Breast epithelium (tissue), 4 donors: ENCODE measurements around the gene FARSB. TPM values are rescaled to one million over a fixed set of nuclear protein-coding genes. Genes with fewer than 3 reads are reported as not detected.

Experiments
- DNase-seq, 2 donors: peaks; one replicate each; pipeline ENCODE4 v3.0.0-alpha.2; 2019; ENCODE audit warnings: low spot score in 2 of 2
- H3K27ac ChIP-seq, 2 donors: fragments of 200-600 bp; sonication (generic) in 1 of 2; one replicate each; pipeline ENCODE4 v1.5.1; 2016 to 2019; ENCODE audit warnings: mild to moderate bottlenecking in 1 of 2
- H3K27me3 ChIP-seq, 2 donors: fragments of 200-600 bp; sonication (generic) in 1 of 2; one replicate each; pipeline versions ENCODE4 v1.5.1 to v1.6.0; 2017 to 2019; ENCODE audit warnings: control low read depth in 1 of 2, mild to moderate bottlenecking in 1 of 2
- H3K36me3 ChIP-seq: fragments of 200-600 bp; one replicate; pipeline ENCODE4 v1.5.1; 2019
- H3K4me1 ChIP-seq, 2 donors: fragments of 200-600 bp; sonication (generic); one replicate each; pipeline ENCODE4 v1.5.1; 2016 to 2019; ENCODE audit warnings: control low read depth in 1 of 2
- H3K4me3 ChIP-seq, 3 donors: fragments of 200-600 bp; sonication (generic); 1 replicate in 2 of 3; 2 replicates in 1 of 3; pipeline ENCODE4 v1.5.1; 2016 to 2019; ENCODE audit warnings: mild to moderate bottlenecking in 3 of 3, moderate library complexity in 2 of 3
- H3K9me3 ChIP-seq, 2 donors: fragments of 200-600 bp; sonication (generic) in 1 of 2; one replicate each; pipeline ENCODE4 v1.5.1; 2016 to 2019; ENCODE audit warnings: control low read depth in 1 of 2
- POLR2A ChIP-seq: fragments of 450-650 bp; IDR thresholded peaks from one replicate; pipeline ENCODE4 v1.6.1; 2016; ENCODE audit warnings: antibody characterized with exemption, mild to moderate bottlenecking, moderate library complexity
- POLR2AphosphoS5 ChIP-seq, 3 donors: sonication (generic); formaldehyde crosslinking; IDR thresholded peaks; one replicate each; pipeline ENCODE4 v1.6.1; 2017; ENCODE audit warnings: antibody characterized with exemption in 3 of 3
- intact Hi-C: fragments of 100-400 bp; cut with DNase I; formaldehyde crosslinking; loops from one replicate; pipeline ENCODE4 v1.15.1; 2023; ENCODE audit warnings: low total_unique reads
- total RNA-seq, 3 donors: library from RNA; depleted of rRNA; stranded (reverse); fragments of >200 nt; gene quantifications; one replicate each; pipeline ENCODE4 v1.1.0, GENCODE V29; 2016
- TF ChIP-seq, protein P1 (sequence below), 3 donors: fragments of 450-650 bp; IDR thresholded peaks; one replicate each; pipeline ENCODE4 v1.5.1; 2016 to 2017; ENCODE audit warnings: antibody characterized with exemption in 3 of 3, mild to moderate bottlenecking in 3 of 3, moderate library complexity in 3 of 3

The FARSB gene
- total RNA-seq, 3 donors from 2014 or later, result 11.8 to 19.0 (median 18.7) TPM

DNA sequence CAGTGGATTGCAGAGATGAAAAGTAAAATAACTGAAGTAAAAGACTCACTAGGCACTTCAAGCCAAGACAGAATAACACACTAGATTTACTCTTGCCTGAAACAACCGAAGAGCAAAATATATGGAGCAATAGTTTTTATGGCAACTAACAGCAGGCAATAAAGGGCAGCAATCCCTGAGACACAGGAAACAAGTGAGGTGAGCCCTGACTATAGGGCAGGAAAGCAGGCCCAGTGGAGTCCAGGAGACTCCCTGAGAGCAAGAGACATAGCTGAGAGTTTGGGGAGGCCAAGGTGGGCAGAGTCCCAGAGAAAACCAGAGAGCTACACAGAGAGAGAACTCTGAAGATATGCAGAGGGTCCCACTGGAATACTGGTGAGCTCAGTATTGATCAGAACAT is 18.8 kb downstream of the FARSB start:
- no peaks in the 10 kb centered on the region for H3K27me3 ChIP-seq
- H3K4me3 ChIP-seq, result no peak overlapping the region
- no peaks in the 10 kb centered on the region for H3K4me1 ChIP-seq
- peaks cover 7% of the 10 kb centered on the region for H3K36me3 ChIP-seq
- intact Hi-C loops, result no loop called here
- DNase-seq, result no peak
- TF ChIP-seq POLR2AphosphoS5 (IDR thresholded peaks at IDR 0.05) (no peak), POLR2A (no peak)
- TF ChIP-seq, protein P1, sequence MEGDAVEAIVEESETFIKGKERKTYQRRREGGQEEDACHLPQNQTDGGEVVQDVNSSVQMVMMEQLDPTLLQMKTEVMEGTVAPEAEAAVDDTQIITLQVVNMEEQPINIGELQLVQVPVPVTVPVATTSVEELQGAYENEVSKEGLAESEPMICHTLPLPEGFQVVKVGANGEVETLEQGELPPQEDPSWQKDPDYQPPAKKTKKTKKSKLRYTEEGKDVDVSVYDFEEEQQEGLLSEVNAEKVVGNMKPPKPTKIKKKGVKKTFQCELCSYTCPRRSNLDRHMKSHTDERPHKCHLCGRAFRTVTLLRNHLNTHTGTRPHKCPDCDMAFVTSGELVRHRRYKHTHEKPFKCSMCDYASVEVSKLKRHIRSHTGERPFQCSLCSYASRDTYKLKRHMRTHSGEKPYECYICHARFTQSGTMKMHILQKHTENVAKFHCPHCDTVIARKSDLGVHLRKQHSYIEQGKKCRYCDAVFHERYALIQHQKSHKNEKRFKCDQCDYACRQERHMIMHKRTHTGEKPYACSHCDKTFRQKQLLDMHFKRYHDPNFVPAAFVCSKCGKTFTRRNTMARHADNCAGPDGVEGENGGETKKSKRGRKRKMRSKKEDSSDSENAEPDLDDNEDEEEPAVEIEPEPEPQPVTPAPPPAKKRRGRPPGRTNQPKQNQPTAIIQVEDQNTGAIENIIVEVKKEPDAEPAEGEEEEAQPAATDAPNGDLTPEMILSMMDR (IDR thresholded peaks at IDR 0.05), result no peak
- H3K9me3 ChIP-seq, result no peaks in the 10 kb centered on the region
- H3K27ac ChIP-seq, result no peak overlapping the region

DNA sequence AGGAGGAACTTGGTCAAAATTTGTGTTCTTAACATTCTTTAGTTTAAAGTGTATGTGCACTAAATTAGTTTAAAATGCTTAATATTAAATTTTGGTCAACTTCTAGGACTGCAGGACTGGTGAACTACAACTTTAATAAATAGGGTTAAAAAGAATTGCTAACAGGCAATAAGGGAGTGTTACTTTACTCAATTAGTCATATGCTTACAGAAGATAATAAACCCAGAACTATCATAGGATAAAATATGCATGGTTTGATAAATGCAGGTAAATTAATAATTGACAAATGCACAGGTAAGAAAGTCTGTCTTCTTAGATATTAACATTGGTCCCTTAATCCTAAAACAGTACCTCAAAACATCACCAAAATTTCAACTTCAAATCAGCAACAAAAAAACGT is 20.6 kb downstream of the FARSB start:
- Histone ChIP-seq H3K9me3 (no peaks in the 10 kb centered on the region), H3K27ac (no peak overlapping the region), H3K4me1 (no peaks in the 10 kb centered on the region), H3K36me3 (peaks cover 7% of the 10 kb centered on the region), H3K27me3 (no peaks in the 10 kb centered on the region), H3K4me3 (no peak overlapping the region)
- no peak for DNase-seq
- no peak for TF ChIP-seq POLR2A
- TF ChIP-seq, protein P1 (IDR thresholded peaks at IDR 0.05), result no peak
- no peak for TF ChIP-seq POLR2AphosphoS5 (IDR thresholded peaks at IDR 0.05)
- intact Hi-C loops, result no loop called here

DNA sequence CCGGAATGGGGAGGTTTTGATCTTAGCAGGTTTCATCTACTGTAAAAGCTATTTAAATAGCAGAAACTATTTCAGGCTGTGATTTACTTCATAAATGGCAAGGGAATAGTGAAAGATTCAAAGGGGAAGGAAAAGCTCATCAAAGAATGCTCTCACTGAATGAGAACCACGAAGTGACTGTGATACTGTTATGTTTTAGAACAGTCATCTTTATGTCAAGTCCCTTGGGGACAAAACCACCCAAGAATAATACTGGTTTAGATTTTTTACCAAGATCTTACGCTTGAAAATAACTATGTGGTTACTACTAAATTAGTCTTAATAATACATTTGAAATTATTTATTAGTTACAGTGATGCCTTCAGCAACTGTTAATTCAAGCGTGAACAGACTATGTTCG is 28.1 kb downstream of the FARSB start:
- H3K27ac ChIP-seq, result no peak overlapping the region
- H3K9me3 ChIP-seq, result no peaks in the 10 kb centered on the region
- TF ChIP-seq POLR2AphosphoS5 (IDR thresholded peaks at IDR 0.05), result no peak
- no peak for TF ChIP-seq POLR2A
- TF ChIP-seq, protein P1 (IDR thresholded peaks at IDR 0.05), result no peak
- no peak for DNase-seq
- H3K36me3 ChIP-seq, result peaks cover 10% of the 10 kb centered on the region
- H3K4me1 ChIP-seq, result no peaks in the 10 kb centered on the region
- H3K27me3 ChIP-seq, result no peaks in the 10 kb centered on the region
- intact Hi-C loops, result no loop called here
- H3K4me3 ChIP-seq, result no peak overlapping the region

DNA sequence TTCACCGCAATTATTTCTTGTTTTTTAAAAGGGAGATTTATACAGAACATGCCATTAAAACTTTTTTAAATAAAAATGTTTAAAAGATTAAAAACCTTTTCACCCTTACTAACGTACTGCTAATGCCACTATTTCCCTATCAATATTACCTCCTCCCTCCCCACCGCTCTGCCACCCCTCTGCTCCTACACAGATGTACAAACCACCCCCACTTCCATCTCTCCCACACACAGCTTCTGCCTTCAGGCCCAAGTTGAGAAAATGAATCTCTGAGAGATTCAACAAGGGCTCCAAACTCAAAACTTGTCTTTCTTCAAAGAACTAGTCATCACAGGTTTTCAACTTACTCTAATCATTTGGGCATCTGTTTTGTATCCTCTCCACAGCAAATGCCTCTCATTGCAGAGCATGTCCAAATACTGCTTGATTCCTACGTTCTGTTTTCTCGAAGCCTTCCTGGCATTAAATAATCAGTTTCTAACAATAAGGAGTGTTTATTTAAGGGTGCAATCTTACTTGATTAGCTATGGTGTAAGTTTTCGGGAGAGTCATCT is 32.1 kb downstream of the FARSB start:
- no peak for TF ChIP-seq POLR2AphosphoS5 (IDR thresholded peaks at IDR 0.05)
- no peak for TF ChIP-seq POLR2A
- TF ChIP-seq, protein P1 (IDR thresholded peaks at IDR 0.05), result no peak
- Histone ChIP-seq H3K27ac (no peak overlapping the region), H3K36me3 (peaks cover 10% of the 10 kb centered on the region), H3K4me3 (no peak overlapping the region), H3K4me1 (no peaks in the 10 kb centered on the region), H3K27me3 (no peaks in the 10 kb centered on the region), H3K9me3 (no peaks in the 10 kb centered on the region)
- intact Hi-C loops, result no loop called here
- no peak for DNase-seq

DNA sequence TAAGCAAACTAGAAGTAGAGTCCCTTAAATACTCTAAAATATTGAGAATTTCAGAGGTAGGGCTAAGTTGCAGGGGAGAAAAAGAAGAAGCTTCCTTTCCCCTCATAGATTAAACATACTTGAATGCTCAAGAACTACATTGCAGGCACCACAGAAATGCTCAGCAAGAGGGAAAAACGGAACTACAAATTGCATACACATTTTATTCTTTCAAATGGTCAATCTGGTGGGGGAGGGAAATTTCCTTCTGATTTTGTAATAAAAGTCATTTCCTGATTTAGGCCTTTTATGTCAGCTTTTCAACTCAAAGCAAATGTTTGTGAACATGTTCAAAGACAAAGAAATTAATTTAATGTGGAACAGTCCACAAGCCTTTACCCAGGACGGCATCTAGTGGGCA is 33.0 kb downstream of the FARSB start:
- H3K9me3 ChIP-seq, result no peaks in the 10 kb centered on the region
- DNase-seq, result no peak
- peaks cover 14% of the 10 kb centered on the region for H3K36me3 ChIP-seq
- H3K4me3 ChIP-seq, result no peak overlapping the region
- H3K27me3 ChIP-seq, result no peaks in the 10 kb centered on the region
- no peak overlapping the region for H3K27ac ChIP-seq
- TF ChIP-seq, protein P1 (IDR thresholded peaks at IDR 0.05), result no peak
- no peak for TF ChIP-seq POLR2AphosphoS5 (IDR thresholded peaks at IDR 0.05)
- no peak for TF ChIP-seq POLR2A
- H3K4me1 ChIP-seq, result no peaks in the 10 kb centered on the region
- intact Hi-C loops, result no loop called here
